ENCODE measurements around the gene OR3A3.
"Not testable (repeated sequence)": the region's sequence is repeated elsewhere in the genome, so short reads cannot be mapped to it uniquely, and the experiment has no call there.

DNA sequence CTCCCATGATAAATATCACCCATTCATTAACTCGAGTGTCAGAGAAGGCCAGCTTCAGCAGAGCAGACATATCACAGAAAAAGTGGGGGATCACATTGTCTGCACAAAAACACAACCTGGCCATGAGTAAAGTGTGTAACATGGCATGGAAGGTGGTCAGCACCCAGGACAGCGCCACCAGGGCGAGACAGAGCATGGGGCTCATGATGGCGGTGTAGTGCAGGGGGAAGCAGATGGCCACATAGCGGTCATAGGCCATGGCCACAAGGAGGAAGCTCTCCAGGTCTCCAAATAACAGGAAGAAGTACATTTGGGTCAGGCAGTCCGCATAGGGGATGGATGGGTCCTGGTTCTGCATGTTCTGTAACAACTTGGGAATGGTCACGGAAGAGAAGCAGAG lies 13.4 kb upstream of the OR3A3 start:
- TF ChIP-seq PPARA (CRISPR knock-in tag; IDR thresholded peaks at IDR 0.05; ENCODE audit: borderline replicate concordance); SNAI2 (CRISPR knock-in tag; IDR thresholded peaks at IDR 0.05); ZFP3 (CRISPR knock-in tag; IDR thresholded peaks at IDR 0.05); ZNF70 (CRISPR knock-in tag; IDR thresholded peaks at IDR 0.05); ARNTL (CRISPR knock-in tag; IDR thresholded peaks at IDR 0.05; ENCODE audit: borderline replicate concordance, low read depth): not testable (repeated sequence)
- TF ChIP-seq, protein P1, sequence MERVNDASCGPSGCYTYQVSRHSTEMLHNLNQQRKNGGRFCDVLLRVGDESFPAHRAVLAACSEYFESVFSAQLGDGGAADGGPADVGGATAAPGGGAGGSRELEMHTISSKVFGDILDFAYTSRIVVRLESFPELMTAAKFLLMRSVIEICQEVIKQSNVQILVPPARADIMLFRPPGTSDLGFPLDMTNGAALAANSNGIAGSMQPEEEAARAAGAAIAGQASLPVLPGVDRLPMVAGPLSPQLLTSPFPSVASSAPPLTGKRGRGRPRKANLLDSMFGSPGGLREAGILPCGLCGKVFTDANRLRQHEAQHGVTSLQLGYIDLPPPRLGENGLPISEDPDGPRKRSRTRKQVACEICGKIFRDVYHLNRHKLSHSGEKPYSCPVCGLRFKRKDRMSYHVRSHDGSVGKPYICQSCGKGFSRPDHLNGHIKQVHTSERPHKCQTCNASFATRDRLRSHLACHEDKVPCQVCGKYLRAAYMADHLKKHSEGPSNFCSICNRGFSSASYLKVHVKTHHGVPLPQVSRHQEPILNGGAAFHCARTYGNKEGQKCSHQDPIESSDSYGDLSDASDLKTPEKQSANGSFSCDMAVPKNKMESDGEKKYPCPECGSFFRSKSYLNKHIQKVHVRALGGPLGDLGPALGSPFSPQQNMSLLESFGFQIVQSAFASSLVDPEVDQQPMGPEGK (CRISPR knock-in tag; IDR thresholded peaks at IDR 0.05; ENCODE audit: borderline replicate concordance) = not testable (repeated sequence)
